ENCODE results near the gene SGCA. TPM values are rescaled to one million over a fixed set of nuclear protein-coding genes. Genes with fewer than 3 reads are reported as not detected.

Gene SGCA
- total and polyA plus RNA-seq, 2 experiments from 2014 or later = 0.19 TPM; not detected in 1

GRCh38 chr17:50218071-50218759, 52.4 kb downstream of the SGCA start:
- no peak for DNase-seq (ENCODE audit: low spot score)
- no peak overlapping the region for H3K4me2 ChIP-seq
- no peak overlapping the region for H2AFZ ChIP-seq
- H3F3A ChIP-seq (replicated peaks; ENCODE audit: low read depth) = no peaks in the 10 kb centered on the region
- H3K4me3 ChIP-seq = no peak overlapping the region
- no peak for ATAC-seq
- no peaks in the 10 kb centered on the region for H4K20me1 ChIP-seq (replicated peaks; ENCODE audit: insufficient read depth)
- H3K4me1 Mint-ChIP-seq = peaks cover 26% of the 10 kb centered on the region
- no peak overlapping the region for H3K27ac ChIP-seq (ENCODE audit: low read depth)
- no peak overlapping the region for H3K27ac Mint-ChIP-seq
- H3K79me2 ChIP-seq (replicated peaks; ENCODE audit: insufficient read depth) = no peaks in the 10 kb centered on the region
- TF ChIP-seq CTCF (conservative IDR thresholded peaks at IDR 0.05; ENCODE audit: low read depth in 2 of 2) (no peak), ZNF462 (CRISPR knock-in tag; IDR thresholded peaks at IDR 0.05) (no peak), POLR2AphosphoS5 (IDR thresholded peaks at IDR 0.05; ENCODE audit: low read depth) (no peak), ZNF114 (CRISPR knock-in tag; IDR thresholded peaks at IDR 0.05) (no peak), CREB1 (CRISPR knock-in tag; IDR thresholded peaks at IDR 0.05; ENCODE audit: low read depth) (no peak), ETS1 (IDR thresholded peaks at IDR 0.05) (no peak), REST (IDR thresholded peaks at IDR 0.05; ENCODE audit: unreplicated experiment) (no peak), NANOG (IDR thresholded peaks at IDR 0.05; ENCODE audit: borderline replicate concordance) (no peak)
- no peaks in the 10 kb centered on the region; the same call in 2 of the 3 replicates for H3K36me3 Mint-ChIP-seq (ENCODE audit: low read depth)
- no peaks in the 10 kb centered on the region for H3K4me1 ChIP-seq (ENCODE audit: insufficient read depth)
- H3K4me3 Mint-ChIP-seq = no peak overlapping the region
- H3K27me3 ChIP-seq (ENCODE audit: insufficient read depth) = no peaks in the 10 kb centered on the region
- no peaks in the 10 kb centered on the region; the same call in 2 of the 3 replicates for H3K9me3 Mint-ChIP-seq
- no peaks in the 10 kb centered on the region for H3K36me3 ChIP-seq (ENCODE audit: insufficient read depth)
- H3K9me2 ChIP-seq (ENCODE audit: insufficient read depth) = no peaks in the 10 kb centered on the region
- H3K27me3 Mint-ChIP-seq (ENCODE audit: insufficient read depth, low read depth, poor library complexity) = peaks cover 9% of the 10 kb centered on the region

All from GM23338 (cell line).